HG03135 (cell line): ENCODE measurements around the gene MET.
"Not testable (repeated sequence)": the region's sequence is repeated elsewhere in the genome, so short reads cannot be mapped to it uniquely, and the experiment has no call there.

Experiments
- ATAC-seq: cut with Tn5 transposase; IDR thresholded peaks from one replicate; pipeline ENCODE4 v1.9.1; 2021; ENCODE audit warnings: mild to moderate bottlenecking, moderate library complexity; ENCODE audit not compliant: unreplicated experiment

The MET gene

GRCh38 chr7:116743835-116744234, 71.8 kb downstream of the MET start:
- ATAC-seq, result not testable (repeated sequence)

GRCh38 chr7:116746388-116746787, 74.4 kb downstream of the MET start:
- ATAC-seq, result not testable (repeated sequence)

- not testable (repeated sequence) for ATAC-seq
Measured at GRCh38 chr7:116751070-116751469, 79.1 kb downstream of the MET start.

- ATAC-seq, result no peak
Measured at GRCh38 chr7:116752305-116753074, 80.5 kb downstream of the MET start.

- no peak for ATAC-seq
Measured at GRCh38 chr7:116753130-116753529, 81.1 kb downstream of the MET start.

GRCh38 chr7:116754186-116754585, 82.2 kb downstream of the MET start:
- ATAC-seq, result no peak

GRCh38 chr7:116757283-116757682, 85.3 kb downstream of the MET start:
- ATAC-seq, result no peak

GRCh38 chr7:116759642-116760041, 87.6 kb downstream of the MET start:
- not testable (repeated sequence) for ATAC-seq

GRCh38 chr7:116762971-116763370, 91.0 kb downstream of the MET start:
- no peak for ATAC-seq

GRCh38 chr7:116763647-116764046, 91.7 kb downstream of the MET start:
- no peak for ATAC-seq

- no peak for ATAC-seq
Measured at GRCh38 chr7:116766881-116767280, 94.9 kb downstream of the MET start.

- ATAC-seq, result no peak
Measured at GRCh38 chr7:116769546-116769945, 97.5 kb downstream of the MET start.

- ATAC-seq, result no peak
Measured at GRCh38 chr7:116770941-116771340, 98.9 kb downstream of the MET start.

GRCh38 chr7:116771640-116772039, 99.6 kb downstream of the MET start:
- ATAC-seq, result no peak

- no peak for ATAC-seq
Measured at GRCh38 chr7:116772423-116772863, 100.4 kb downstream of the MET start.

- ATAC-seq, result no peak
Measured at GRCh38 chr7:116772926-116773749, 101.1 kb downstream of the MET start.

- no peak for ATAC-seq
Measured at GRCh38 chr7:116776046-116776445, 104.0 kb downstream of the MET start.

GRCh38 chr7:116776610-116777289, 104.8 kb downstream of the MET start:
- peak; percentile 70 for ATAC-seq

- ATAC-seq, result no peak
Measured at GRCh38 chr7:116777651-116778281, 105.8 kb downstream of the MET start.

- ATAC-seq, result no peak
Measured at GRCh38 chr7:116779216-116779615, 107.2 kb downstream of the MET start.

GRCh38 chr7:116779931-116780330, 107.9 kb downstream of the MET start:
- no peak for ATAC-seq
